ENCODE results near the gene RILP.

DNA sequence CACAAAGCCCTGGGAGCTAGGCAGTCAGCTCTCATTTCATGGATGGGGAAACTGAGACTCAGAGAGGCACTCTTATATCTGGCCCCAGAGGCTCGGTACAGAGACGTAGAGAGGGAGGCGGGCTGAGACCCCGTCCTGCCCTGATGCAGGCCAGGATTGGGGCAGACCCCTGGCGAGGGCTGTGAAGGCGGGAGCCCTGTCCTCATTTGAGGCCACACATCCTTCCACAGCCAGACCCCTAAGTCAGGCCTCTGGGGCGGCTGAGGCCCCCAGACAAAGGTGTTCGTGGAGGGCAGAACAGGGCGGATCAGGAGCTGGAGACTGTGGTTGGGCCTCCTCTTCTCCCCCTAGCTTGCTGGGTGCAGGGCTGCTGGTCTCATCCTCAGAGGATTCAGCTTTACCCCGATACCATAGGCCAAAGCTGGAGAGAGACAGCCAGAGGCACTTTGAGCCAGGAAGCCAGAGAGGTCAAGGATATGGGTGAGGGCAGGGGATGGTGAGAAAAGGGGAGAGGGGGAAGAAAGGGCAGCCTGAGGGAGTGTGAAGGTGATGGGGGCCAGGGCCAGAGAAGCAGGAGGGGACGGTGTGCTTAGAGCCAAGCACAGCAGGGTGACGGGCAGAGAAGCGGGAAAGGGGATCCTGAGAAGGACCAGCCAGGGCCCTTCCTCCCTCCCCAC lies 3.3 kb downstream of the RILP start:
- no peak for TF ChIP-seq POLR2A (IDR thresholded peaks at IDR 0.05; ENCODE audit: low read depth, low read length)
- TF ChIP-seq, protein P1, sequence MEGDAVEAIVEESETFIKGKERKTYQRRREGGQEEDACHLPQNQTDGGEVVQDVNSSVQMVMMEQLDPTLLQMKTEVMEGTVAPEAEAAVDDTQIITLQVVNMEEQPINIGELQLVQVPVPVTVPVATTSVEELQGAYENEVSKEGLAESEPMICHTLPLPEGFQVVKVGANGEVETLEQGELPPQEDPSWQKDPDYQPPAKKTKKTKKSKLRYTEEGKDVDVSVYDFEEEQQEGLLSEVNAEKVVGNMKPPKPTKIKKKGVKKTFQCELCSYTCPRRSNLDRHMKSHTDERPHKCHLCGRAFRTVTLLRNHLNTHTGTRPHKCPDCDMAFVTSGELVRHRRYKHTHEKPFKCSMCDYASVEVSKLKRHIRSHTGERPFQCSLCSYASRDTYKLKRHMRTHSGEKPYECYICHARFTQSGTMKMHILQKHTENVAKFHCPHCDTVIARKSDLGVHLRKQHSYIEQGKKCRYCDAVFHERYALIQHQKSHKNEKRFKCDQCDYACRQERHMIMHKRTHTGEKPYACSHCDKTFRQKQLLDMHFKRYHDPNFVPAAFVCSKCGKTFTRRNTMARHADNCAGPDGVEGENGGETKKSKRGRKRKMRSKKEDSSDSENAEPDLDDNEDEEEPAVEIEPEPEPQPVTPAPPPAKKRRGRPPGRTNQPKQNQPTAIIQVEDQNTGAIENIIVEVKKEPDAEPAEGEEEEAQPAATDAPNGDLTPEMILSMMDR (conservative IDR thresholded peaks at IDR 0.05; ENCODE audit: low read depth, low read length) = no peak
- TF ChIP-seq SMC3 (IDR thresholded peaks at IDR 0.05; ENCODE audit: low read depth, low read length) = no peak
- TF ChIP-seq, protein P2, sequence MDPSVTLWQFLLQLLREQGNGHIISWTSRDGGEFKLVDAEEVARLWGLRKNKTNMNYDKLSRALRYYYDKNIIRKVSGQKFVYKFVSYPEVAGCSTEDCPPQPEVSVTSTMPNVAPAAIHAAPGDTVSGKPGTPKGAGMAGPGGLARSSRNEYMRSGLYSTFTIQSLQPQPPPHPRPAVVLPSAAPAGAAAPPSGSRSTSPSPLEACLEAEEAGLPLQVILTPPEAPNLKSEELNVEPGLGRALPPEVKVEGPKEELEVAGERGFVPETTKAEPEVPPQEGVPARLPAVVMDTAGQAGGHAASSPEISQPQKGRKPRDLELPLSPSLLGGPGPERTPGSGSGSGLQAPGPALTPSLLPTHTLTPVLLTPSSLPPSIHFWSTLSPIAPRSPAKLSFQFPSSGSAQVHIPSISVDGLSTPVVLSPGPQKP (IDR thresholded peaks at IDR 0.05; ENCODE audit: borderline replicate concordance, low read depth, low read length) = no peak
- TF ChIP-seq RAD21 (IDR thresholded peaks at IDR 0.05; ENCODE audit: low read length) = no peak
- TF ChIP-seq MAFK (IDR thresholded peaks at IDR 0.05; ENCODE audit: low read depth, low read length) = no peak
- TF ChIP-seq MXI1 (IDR thresholded peaks at IDR 0.05; ENCODE audit: borderline replicate concordance, low read depth, low read length) = no peak
- TF ChIP-seq RCOR1 (IDR thresholded peaks at IDR 0.05; ENCODE audit: insufficient replicate concordance, low read length) = no peak
- no peak for TF ChIP-seq RFX5 (IDR thresholded peaks at IDR 0.05; ENCODE audit: low read depth, low read length)

Data from IMR-90 (cell line).